ENCODE results near the gene NPY5R.

NPY5R gene

DNA sequence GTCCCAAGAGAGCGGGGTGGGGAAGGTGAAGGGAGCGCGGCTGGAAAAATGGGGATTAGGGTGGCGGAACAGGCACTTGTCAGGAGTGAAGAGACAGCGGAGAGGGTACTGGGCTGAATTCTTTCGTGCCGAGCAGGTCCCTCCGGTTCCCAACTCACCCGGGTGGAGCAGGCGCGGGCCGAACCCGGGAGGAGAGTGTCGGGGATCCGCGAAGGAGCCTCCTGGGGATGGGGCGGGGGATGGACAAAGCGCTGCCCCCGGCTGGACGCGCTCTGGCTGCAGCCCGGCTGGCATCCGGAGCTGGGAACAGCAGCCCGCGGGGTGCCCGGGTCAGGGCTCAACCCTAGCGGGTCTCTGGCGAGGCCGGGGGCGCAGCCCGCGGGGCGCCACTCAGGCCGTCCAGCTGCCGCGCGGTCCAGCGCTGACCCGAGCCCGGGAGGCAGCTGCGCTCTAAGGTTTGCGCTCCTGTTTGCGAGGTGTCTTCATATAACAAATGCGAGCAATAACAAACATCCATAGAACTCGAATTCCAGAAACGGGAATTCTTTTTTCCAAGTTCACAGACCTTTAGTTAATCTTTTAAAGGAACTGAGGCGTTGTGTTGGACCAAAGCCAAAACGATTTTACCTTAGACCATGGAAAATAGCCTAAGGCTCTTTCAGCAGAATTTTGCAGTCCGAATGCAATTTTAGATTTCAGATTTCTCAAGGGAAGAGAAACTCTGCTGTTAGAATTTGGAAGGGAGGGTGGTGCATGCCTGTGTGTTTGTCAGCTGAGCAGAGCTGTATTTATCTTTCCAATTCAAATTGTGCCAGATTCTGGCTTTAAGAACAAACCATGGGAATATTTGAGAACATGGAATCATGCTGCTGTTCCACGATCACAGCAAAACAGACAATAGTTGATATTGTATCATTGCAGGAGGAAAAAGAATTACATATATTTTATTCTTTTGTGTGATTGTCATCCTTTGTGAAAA is 744 bp downstream of the NPY5R start:
- no peaks in the 10 kb centered on the region for H3K9me3 ChIP-seq (ENCODE audit: control insufficient read depth in 1 of 2, low read length in 2 of 2)
- peaks cover 0 to 16% of the 10 kb centered on the region in 2 donors for H3K4me1 ChIP-seq (ENCODE audit: control insufficient read depth in 1 of 2, insufficient read depth in 2 of 2, low read length in 2 of 2)
- peak overlapping the region in 1 of 2 donors; percentile 60 for H3K4me3 ChIP-seq (ENCODE audit: low read depth in 1 of 2, low read length in 2 of 2)
- H3K27ac ChIP-seq (ENCODE audit: low read length): no peak overlapping the region
- peaks cover 13% of the 10 kb centered on the region for H3K27me3 ChIP-seq (ENCODE audit: low read depth, low read length)
- H3K36me3 ChIP-seq (ENCODE audit: control insufficient read depth in 1 of 2, insufficient read depth in 2 of 2, low read length in 2 of 2): no peaks in the 10 kb centered on the region

- Histone ChIP-seq H3K4me1 (ENCODE audit: control insufficient read depth in 1 of 2, insufficient read depth in 2 of 2, low read length in 2 of 2) (no peaks in the 10 kb centered on the region), H3K27ac (ENCODE audit: low read length) (no peak overlapping the region), H3K4me3 (ENCODE audit: low read depth in 1 of 2, low read length in 2 of 2) (no peak overlapping the region), H3K27me3 (ENCODE audit: low read depth, low read length) (no peaks in the 10 kb centered on the region), H3K36me3 (ENCODE audit: control insufficient read depth in 1 of 2, insufficient read depth in 2 of 2, low read length in 2 of 2) (no peaks in the 10 kb centered on the region), H3K9me3 (ENCODE audit: control insufficient read depth in 1 of 2, low read length in 2 of 2) (no peaks in the 10 kb centered on the region)
These were observed 7.0 kb downstream of the NPY5R start for GRCh38 chr4:163350672-163351071.

- Histone ChIP-seq H3K4me3 (ENCODE audit: low read depth in 1 of 2, low read length in 2 of 2) (no peak overlapping the region), H3K27me3 (ENCODE audit: low read depth, low read length) (no peaks in the 10 kb centered on the region), H3K27ac (ENCODE audit: low read length) (no peak overlapping the region), H3K4me1 (ENCODE audit: control insufficient read depth in 1 of 2, insufficient read depth in 2 of 2, low read length in 2 of 2) (no peaks in the 10 kb centered on the region), H3K36me3 (ENCODE audit: control insufficient read depth in 1 of 2, insufficient read depth in 2 of 2, low read length in 2 of 2) (no peaks in the 10 kb centered on the region), H3K9me3 (ENCODE audit: control insufficient read depth in 1 of 2, low read length in 2 of 2) (no peaks in the 10 kb centered on the region)
These were observed 9.4 kb downstream of the NPY5R start for GRCh38 chr4:163353054-163353453.

DNA sequence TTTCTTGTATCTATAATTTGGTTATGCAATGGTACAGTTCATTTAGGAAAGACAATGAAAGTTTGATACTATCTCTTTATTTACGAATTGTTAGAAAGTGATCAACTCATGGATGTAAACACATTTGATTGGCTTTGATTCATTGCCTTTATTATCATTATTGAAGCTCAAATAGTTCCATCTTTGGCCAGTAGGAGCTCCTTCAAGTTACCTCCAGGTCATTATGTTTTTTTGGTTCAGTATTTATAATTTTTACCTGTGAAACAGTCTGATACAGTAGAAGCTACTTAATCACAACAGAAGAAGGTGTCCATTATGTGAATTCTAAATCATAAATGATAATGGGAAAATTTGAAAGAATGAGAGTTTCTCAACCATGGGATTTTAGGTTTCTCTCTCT is 12.4 kb downstream of the NPY5R start:
- no peak overlapping the region for H3K27ac ChIP-seq (ENCODE audit: low read length)
- H3K36me3 ChIP-seq (ENCODE audit: control insufficient read depth in 1 of 2, insufficient read depth in 2 of 2, low read length in 2 of 2): no peaks in the 10 kb centered on the region
- no peaks in the 10 kb centered on the region for H3K27me3 ChIP-seq (ENCODE audit: low read depth, low read length)
- H3K9me3 ChIP-seq (ENCODE audit: control insufficient read depth in 1 of 2, low read length in 2 of 2): no peaks in the 10 kb centered on the region
- no peaks in the 10 kb centered on the region for H3K4me1 ChIP-seq (ENCODE audit: control insufficient read depth in 1 of 2, insufficient read depth in 2 of 2, low read length in 2 of 2)
- H3K4me3 ChIP-seq (ENCODE audit: low read depth in 1 of 2, low read length in 2 of 2): no peak overlapping the region

GRCh38 chr4:163367651-163368050 is 24.0 kb downstream of the NPY5R start:
- Histone ChIP-seq H3K27me3 (ENCODE audit: low read depth, low read length) (no peaks in the 10 kb centered on the region), H3K4me3 (ENCODE audit: low read depth in 1 of 2, low read length in 2 of 2) (no peak overlapping the region), H3K36me3 (ENCODE audit: control insufficient read depth in 1 of 2, insufficient read depth in 2 of 2, low read length in 2 of 2) (no peaks in the 10 kb centered on the region), H3K4me1 (ENCODE audit: control insufficient read depth in 1 of 2, insufficient read depth in 2 of 2, low read length in 2 of 2) (no peaks in the 10 kb centered on the region), H3K9me3 (ENCODE audit: control insufficient read depth in 1 of 2, low read length in 2 of 2) (no peaks in the 10 kb centered on the region), H3K27ac (ENCODE audit: low read length) (no peak overlapping the region)

GRCh38 chr4:163372029-163372428 is 28.3 kb downstream of the NPY5R start:
- no peaks in the 10 kb centered on the region for H3K36me3 ChIP-seq (ENCODE audit: control insufficient read depth in 1 of 2, insufficient read depth in 2 of 2, low read length in 2 of 2)
- no peaks in the 10 kb centered on the region for H3K27me3 ChIP-seq (ENCODE audit: low read depth, low read length)
- no peak overlapping the region for H3K27ac ChIP-seq (ENCODE audit: low read length)
- H3K9me3 ChIP-seq (ENCODE audit: control insufficient read depth in 1 of 2, low read length in 2 of 2): no peaks in the 10 kb centered on the region
- H3K4me1 ChIP-seq (ENCODE audit: control insufficient read depth in 1 of 2, insufficient read depth in 2 of 2, low read length in 2 of 2): no peaks in the 10 kb centered on the region
- H3K4me3 ChIP-seq (ENCODE audit: low read depth in 1 of 2, low read length in 2 of 2): no peak overlapping the region

DNA sequence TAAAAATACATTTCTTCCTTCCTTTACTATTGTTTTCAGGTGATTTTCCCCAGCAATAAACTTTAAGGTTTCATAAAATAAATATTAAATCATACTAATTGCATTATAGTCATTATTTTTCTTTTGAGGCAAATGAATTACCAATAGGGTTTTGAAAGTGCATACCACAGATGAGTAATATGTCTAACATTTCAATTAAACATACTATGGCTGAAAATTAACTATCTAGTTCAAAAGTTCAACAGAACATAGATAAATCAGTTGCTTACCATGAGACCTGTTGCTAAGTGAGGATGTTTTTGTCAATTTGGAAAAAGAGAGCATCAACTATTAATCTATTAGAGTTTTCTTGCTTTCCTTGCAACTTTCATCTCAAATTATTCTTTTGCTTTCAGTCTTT is 35.0 kb downstream of the NPY5R start:
- no peaks in the 10 kb centered on the region for H3K27me3 ChIP-seq (ENCODE audit: low read depth, low read length)

DNA sequence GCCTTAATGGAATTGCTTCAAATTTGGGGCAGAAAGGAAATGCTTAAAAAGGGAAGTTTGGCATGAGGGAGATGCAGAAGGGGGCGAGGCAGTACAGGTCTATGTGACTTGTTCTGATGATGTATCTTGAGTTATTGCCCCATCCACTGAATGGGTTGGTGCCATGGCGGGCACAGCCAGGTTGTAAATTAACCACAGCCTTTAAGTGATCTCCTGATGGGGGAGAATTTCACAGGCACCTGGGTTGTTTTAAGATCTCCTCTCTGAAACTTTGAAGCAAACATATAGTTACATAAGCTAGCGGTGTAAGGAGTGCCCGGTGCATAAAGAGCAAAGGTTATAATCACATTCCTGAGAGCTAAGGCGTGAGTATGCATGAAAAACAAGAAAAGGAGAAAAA is 37.0 kb downstream of the NPY5R start:
- Histone ChIP-seq H3K9me3 (ENCODE audit: control insufficient read depth in 1 of 2, low read length in 2 of 2) (no peaks in the 10 kb centered on the region), H3K4me3 (ENCODE audit: low read depth in 1 of 2, low read length in 2 of 2) (no peak overlapping the region), H3K4me1 (ENCODE audit: control insufficient read depth in 1 of 2, insufficient read depth in 2 of 2, low read length in 2 of 2) (no peaks in the 10 kb centered on the region), H3K27ac (ENCODE audit: low read length) (no peak overlapping the region), H3K27me3 (ENCODE audit: low read depth, low read length) (no peaks in the 10 kb centered on the region), H3K36me3 (ENCODE audit: control insufficient read depth in 1 of 2, insufficient read depth in 2 of 2, low read length in 2 of 2) (no peaks in the 10 kb centered on the region)

More for the DNA sequence above, 35.0 kb downstream of the NPY5R start:
- H3K27ac ChIP-seq (ENCODE audit: low read length): no peak overlapping the region
- no peaks in the 10 kb centered on the region for H3K36me3 ChIP-seq (ENCODE audit: control insufficient read depth in 1 of 2, insufficient read depth in 2 of 2, low read length in 2 of 2)
- no peak overlapping the region for H3K4me3 ChIP-seq (ENCODE audit: low read depth in 1 of 2, low read length in 2 of 2)
- no peaks in the 10 kb centered on the region for H3K4me1 ChIP-seq (ENCODE audit: control insufficient read depth in 1 of 2, insufficient read depth in 2 of 2, low read length in 2 of 2)
- H3K9me3 ChIP-seq (ENCODE audit: control insufficient read depth in 1 of 2, low read length in 2 of 2): no peaks in the 10 kb centered on the region

DNA sequence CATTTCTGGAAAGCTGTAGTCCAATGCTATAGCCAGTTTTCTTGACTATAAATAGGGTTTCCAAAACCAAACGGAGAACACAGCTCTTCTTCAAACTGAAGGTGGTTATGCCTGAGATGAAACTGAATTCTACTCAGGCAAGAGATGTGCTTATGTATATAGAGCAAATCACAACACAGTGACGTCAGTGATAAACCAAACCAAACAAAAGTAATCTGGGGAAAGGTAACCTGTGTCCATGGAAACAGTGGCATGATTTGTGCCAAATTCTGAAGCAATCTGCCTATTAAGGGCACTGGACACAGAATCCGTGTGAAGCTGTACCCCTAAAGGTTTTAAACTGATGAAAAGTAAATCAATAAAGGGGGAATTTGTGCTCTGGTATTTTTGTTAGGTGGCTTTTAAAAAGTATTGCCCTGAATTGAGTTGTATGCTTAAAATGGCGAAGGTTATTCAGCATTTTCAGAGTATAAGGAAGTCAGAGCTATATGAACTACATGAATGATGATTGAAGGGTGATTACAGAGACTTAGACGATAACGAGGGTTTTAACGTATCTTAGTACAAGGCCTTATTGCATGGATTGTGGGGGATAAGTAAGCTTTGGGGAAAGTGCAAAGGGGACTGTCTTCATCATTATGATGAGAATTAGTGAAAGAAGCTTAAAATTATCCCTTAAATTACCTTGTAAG is 38.6 kb downstream of the NPY5R start:
- Histone ChIP-seq H3K9me3 (ENCODE audit: control insufficient read depth in 1 of 2, low read length in 2 of 2) (no peaks in the 10 kb centered on the region), H3K27ac (ENCODE audit: low read length) (no peak overlapping the region), H3K4me3 (ENCODE audit: low read depth in 1 of 2, low read length in 2 of 2) (no peak overlapping the region), H3K36me3 (ENCODE audit: control insufficient read depth in 1 of 2, insufficient read depth in 2 of 2, low read length in 2 of 2) (no peaks in the 10 kb centered on the region), H3K4me1 (ENCODE audit: control insufficient read depth in 1 of 2, insufficient read depth in 2 of 2, low read length in 2 of 2) (no peaks in the 10 kb centered on the region), H3K27me3 (ENCODE audit: low read depth, low read length) (no peaks in the 10 kb centered on the region)

- Histone ChIP-seq H3K9me3 (ENCODE audit: control insufficient read depth in 1 of 2, low read length in 2 of 2) (no peaks in the 10 kb centered on the region), H3K27ac (ENCODE audit: low read length) (no peak overlapping the region), H3K36me3 (ENCODE audit: control insufficient read depth in 1 of 2, insufficient read depth in 2 of 2, low read length in 2 of 2) (no peaks in the 10 kb centered on the region), H3K4me3 (ENCODE audit: low read depth in 1 of 2, low read length in 2 of 2) (no peak overlapping the region), H3K4me1 (ENCODE audit: control insufficient read depth in 1 of 2, insufficient read depth in 2 of 2, low read length in 2 of 2) (no peaks in the 10 kb centered on the region), H3K27me3 (ENCODE audit: low read depth, low read length) (no peaks in the 10 kb centered on the region)
These were observed 40.7 kb downstream of the NPY5R start for GRCh38 chr4:163384434-163384833.

- H3K27ac ChIP-seq (ENCODE audit: low read length): no peak overlapping the region
- no peaks in the 10 kb centered on the region for H3K4me1 ChIP-seq (ENCODE audit: control insufficient read depth in 1 of 2, insufficient read depth in 2 of 2, low read length in 2 of 2)
- H3K27me3 ChIP-seq (ENCODE audit: low read depth, low read length): no peaks in the 10 kb centered on the region
- H3K4me3 ChIP-seq (ENCODE audit: low read depth in 1 of 2, low read length in 2 of 2): no peak overlapping the region
- no peaks in the 10 kb centered on the region for H3K36me3 ChIP-seq (ENCODE audit: control insufficient read depth in 1 of 2, insufficient read depth in 2 of 2, low read length in 2 of 2)
- H3K9me3 ChIP-seq (ENCODE audit: control insufficient read depth in 1 of 2, low read length in 2 of 2): no peaks in the 10 kb centered on the region
These were observed 41.2 kb downstream of the NPY5R start for GRCh38 chr4:163384926-163385325.

Data from muscle layer of duodenum (tissue), 2 donors.